Astrocyte of the cerebellum (primary cell): ENCODE data around the gene METRNL.
A peak's percentile ranks its signal among the peaks of the same experiment; 100 is the strongest.

Source experiments
- DNase-seq: peaks from one replicate; pipeline ENCODE4 v3.0.0-alpha.2; 2011; ENCODE audit warnings: low read depth
- H3K4me3 ChIP-seq: 2 replicates; pipeline ENCODE4 v1.5.1; 2011; ENCODE audit warnings: mild to moderate bottlenecking, low read depth, low read length, moderate library complexity
- in situ Hi-C: cut with HindIII; loops from 2 replicates; pipeline ENCODE4 v1.10.0; 2017; ENCODE audit warnings: low sequenced_read_pairs
- TF ChIP-seq, protein P1 (sequence below): IDR thresholded peaks from 2 replicates; pipeline ENCODE4 v1.5.1; 2012; ENCODE audit warnings: low read length, low read depth, moderate library complexity, mild to moderate bottlenecking; ENCODE audit errors: missing control alignments

METRNL gene

DNA sequence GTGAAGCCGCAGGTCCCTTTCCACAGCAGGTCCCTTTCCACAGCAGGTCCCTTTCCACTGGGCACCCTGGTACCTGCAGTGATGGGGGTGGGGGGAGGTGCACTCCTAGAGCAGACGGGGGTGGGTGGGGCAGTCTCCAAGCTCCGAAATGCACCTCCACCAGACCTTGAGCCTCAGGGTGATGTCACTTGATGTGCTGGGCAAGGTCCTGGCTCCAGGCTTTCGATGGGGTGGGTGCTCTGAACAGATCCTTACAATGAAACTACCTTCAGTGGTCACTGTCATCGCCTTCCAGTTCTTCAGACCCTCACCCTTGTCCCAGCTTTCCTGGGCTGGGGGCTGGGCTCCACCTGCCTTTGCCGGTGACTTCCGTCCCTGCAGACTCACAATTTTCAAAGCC is 1.5 kb upstream of the METRNL start:
- in situ Hi-C loops: no loop called here
- no peak overlapping the region for H3K4me3 ChIP-seq
- DNase-seq: no peak
- TF ChIP-seq, protein P1, sequence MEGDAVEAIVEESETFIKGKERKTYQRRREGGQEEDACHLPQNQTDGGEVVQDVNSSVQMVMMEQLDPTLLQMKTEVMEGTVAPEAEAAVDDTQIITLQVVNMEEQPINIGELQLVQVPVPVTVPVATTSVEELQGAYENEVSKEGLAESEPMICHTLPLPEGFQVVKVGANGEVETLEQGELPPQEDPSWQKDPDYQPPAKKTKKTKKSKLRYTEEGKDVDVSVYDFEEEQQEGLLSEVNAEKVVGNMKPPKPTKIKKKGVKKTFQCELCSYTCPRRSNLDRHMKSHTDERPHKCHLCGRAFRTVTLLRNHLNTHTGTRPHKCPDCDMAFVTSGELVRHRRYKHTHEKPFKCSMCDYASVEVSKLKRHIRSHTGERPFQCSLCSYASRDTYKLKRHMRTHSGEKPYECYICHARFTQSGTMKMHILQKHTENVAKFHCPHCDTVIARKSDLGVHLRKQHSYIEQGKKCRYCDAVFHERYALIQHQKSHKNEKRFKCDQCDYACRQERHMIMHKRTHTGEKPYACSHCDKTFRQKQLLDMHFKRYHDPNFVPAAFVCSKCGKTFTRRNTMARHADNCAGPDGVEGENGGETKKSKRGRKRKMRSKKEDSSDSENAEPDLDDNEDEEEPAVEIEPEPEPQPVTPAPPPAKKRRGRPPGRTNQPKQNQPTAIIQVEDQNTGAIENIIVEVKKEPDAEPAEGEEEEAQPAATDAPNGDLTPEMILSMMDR: no peak

GRCh38 chr17:83078378-83079351 is 744 bp upstream of the METRNL start:
- TF ChIP-seq, protein P1: no peak
- no peak for DNase-seq
- in situ Hi-C loops: no loop called here
- peak overlapping the region; percentile 48 for H3K4me3 ChIP-seq

DNA sequence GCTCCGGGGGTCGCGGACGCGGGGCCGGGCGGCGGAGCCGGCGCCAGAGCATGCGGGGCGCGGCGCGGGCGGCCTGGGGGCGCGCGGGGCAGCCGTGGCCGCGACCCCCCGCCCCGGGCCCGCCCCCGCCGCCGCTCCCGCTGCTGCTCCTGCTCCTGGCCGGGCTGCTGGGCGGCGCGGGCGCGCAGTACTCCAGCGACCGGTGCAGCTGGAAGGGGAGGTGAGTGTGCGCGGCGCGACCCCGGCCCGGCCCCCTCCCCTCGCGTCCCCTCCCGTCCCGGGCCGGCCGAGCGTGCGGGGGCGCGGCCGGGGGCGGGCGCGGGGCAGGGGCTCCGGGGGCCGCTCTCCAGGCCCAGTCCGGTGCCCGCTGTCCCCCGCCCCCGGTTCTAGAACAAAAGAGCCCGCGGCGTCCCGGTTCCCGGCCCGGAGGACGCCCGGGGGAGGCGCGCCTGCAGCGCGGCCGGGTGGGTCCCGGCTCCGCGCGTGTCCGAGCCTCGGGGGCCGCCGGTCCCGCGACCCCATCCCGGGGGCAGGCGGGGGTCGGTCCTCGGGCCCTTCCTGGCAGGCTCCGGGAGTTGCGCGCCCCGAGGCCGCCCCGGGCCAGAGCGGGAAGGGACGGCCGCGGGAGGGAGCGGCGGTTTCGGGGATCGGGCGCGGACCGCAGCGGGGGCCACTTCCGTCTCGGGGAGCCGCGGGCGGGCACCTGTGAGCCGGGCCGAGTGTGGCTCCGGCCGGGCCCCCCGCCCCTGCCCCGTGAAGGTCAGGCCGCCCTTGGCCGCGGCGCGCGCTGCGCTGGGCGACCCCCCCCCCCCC is 563 bp downstream of the METRNL start:
- H3K4me3 ChIP-seq: peak overlapping the region; percentile 61
- no peak for DNase-seq
- in situ Hi-C loops: no loop called here
- TF ChIP-seq, protein P1: no peak

DNA sequence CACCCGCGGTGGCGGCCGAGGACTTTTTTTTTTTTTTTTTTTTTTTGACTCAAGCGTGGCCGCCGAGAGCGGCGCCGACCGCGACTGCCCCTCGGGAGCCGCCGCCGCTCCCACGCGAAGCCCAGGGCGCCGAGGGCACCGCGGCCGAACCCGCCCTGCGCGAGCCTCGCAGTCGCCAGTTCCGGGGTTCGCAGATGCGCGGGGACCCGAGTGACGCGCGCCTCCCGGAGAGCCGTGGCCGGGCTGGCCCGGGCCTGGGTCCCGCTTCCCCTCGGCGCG is 1.1 kb downstream of the METRNL start:
- H3K4me3 ChIP-seq: peak overlapping the region; percentile 61
- no peak for DNase-seq
- in situ Hi-C loops: no loop called here
- TF ChIP-seq, protein P1: no peak

DNA sequence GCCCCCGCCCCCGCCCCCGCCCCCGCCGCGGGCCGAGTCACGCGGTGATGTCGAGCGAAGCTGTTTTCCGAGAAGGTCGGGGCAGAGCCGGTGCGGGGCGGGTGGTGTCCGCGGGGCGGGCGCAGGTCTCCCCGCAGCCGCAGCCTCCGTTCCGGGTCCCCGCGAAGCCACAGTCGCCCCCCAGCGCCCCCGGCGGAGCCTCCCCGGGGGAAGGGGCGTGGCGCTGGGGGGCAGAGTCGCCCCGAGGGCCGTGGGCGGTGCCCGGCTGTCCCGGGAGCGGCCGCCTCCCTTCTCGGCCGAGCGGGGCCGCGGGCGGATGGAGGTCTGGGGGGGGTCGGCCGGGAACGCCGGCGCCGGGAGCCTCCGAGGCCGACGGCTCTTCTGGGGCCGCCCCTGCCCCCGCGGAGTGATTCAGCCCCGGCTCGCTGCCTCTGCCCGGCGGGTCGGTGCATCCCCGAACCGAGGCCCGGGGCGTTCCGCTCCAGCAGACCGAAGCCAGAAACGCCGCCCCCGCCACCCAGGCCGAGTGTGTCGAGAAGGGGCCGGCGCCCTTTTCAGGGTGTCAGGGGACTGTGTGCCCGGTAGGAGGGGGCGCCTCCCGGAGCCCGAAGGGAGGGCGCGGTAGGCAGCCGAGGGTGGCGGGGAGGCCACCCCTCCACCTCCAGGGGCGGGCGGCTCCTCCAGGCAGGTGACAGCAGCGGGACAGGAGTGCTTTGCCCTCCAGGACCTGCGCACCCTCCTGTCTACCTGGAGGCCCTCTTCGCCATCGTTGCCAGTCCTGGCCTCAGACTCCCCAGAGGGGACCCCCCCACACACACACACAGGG is 1.7 kb downstream of the METRNL start:
- peak overlapping the region; percentile 61 for H3K4me3 ChIP-seq
- TF ChIP-seq, protein P1: no peak
- no peak for DNase-seq
- in situ Hi-C loops: no loop called here

- TF ChIP-seq, protein P1: no peak
- peak overlapping the region; percentile 61 for H3K4me3 ChIP-seq
- DNase-seq: no peak
- in situ Hi-C loops: no loop called here
These were observed 2.3 kb downstream of the METRNL start for GRCh38 chr17:83081684-83082201.
